ENCODE data around the gene GLTPD2. TPM values are rescaled to one million over a fixed set of nuclear protein-coding genes. Genes with fewer than 3 reads are reported as not detected.

GLTPD2 gene
- total and polyA plus RNA-seq, 2 donors (not counting 3 experiments of a cell fraction or from before 2014, with no cell fraction given), result not detected

DNA sequence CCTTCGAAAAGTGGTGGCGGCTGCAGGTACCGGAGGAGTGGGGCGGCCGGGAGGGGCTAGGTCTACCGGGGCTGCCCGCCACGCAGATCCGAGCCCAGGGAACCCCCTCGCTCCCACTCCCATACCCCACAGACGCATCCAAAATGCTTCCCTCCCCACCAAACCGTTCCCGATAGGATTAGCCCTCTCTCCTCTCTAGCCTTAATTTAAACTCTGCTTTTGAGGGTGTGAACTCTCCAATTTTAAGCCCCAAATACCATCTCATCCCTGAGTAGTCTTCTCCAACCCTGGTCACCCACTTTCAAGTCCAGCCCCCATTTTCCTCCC is 48.8 kb upstream of the GLTPD2 start:
- Histone ChIP-seq H3K27ac (ENCODE audit: insufficient read depth, low read depth, low read length) (no peak overlapping the region), H4K20me1 (replicated peaks; ENCODE audit: control insufficient read depth, extremely low read depth, insufficient read depth, low read length) (no peaks in the 10 kb centered on the region), H3K9me1 (replicated peaks; ENCODE audit: control insufficient read depth, extremely low read depth, insufficient read depth, low read length) (no peaks in the 10 kb centered on the region), H3K36me3 (ENCODE audit: control insufficient read depth in 2 of 2, extremely low read depth in 1 of 2, insufficient read depth in 2 of 2, low read length in 2 of 2) (no peaks in the 10 kb centered on the region), H3K79me2 (ENCODE audit: control insufficient read depth, insufficient read depth, low read length) (no peaks in the 10 kb centered on the region), H3K4me1 (ENCODE audit: control insufficient read depth, extremely low read depth, insufficient read depth, low read length) (peaks cover 13% of the 10 kb centered on the region), H3K4me3 (replicated peaks in 1 of 3; ENCODE audit: insufficient read depth in 1 of 3, low read depth in 1 of 3, low read length in 3 of 3) (peak overlapping the region; percentile 31 to 53 (median 47)), H3K27me3 (ENCODE audit: control insufficient read depth in 2 of 2, insufficient read depth in 2 of 2, low read length in 2 of 2) (peaks cover 9 to 11% of the 10 kb centered on the region in 2 experiments), H3K4me2 (ENCODE audit: insufficient read depth, low read length) (peak overlapping the region; percentile 66), H3K9ac (replicated peaks; ENCODE audit: extremely low read depth, insufficient read depth, low read length) (no peak overlapping the region), H2AFZ (ENCODE audit: low read depth, low read length) (peak overlapping the region; percentile 71), H3K9me3 (replicated peaks; ENCODE audit: control insufficient read depth, insufficient read depth, low read length) (no peaks in the 10 kb centered on the region)
- intact Hi-C loops (cut with micrococcal nuclease), result no loop called here
- DNase-seq (ENCODE audit: low read depth, low spot score), result no peak
- dilution Hi-C loops (cut with MboI; ENCODE audit: extremely low pct_ligation_motif_present, low sequenced_read_pairs), result no loop called here
- ChIA-PET POLR2A (no interaction called here), CTCF (no interaction called here)
- FAIRE-seq, result no peak
- no TSS peak for BruUV-seq (replicated peaks)
- no peak for TF ChIP-seq GATA2 (IDR thresholded peaks at IDR 0.05; ENCODE audit: insufficient read depth, insufficient read length, low read depth, low read length)
- TF ChIP-seq EZH2 (IDR thresholded peaks at IDR 0.05; ENCODE audit: borderline replicate concordance, low read depth, low read length, severe bottlenecking), result peak; percentile 11
- no peak for TF ChIP-seq JUN (IDR thresholded peaks at IDR 0.05; ENCODE audit: borderline replicate concordance, insufficient read depth, insufficient read length, low read depth)
- TF ChIP-seq, protein P1, sequence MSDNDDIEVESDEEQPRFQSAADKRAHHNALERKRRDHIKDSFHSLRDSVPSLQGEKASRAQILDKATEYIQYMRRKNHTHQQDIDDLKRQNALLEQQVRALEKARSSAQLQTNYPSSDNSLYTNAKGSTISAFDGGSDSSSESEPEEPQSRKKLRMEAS (IDR thresholded peaks at IDR 0.05; ENCODE audit: insufficient read depth, insufficient read length), result no peak
- TF ChIP-seq POLR2A (IDR thresholded peaks at IDR 0.05; ENCODE audit: low read depth, low read length), result no peak
- TF ChIP-seq MYC (IDR thresholded peaks at IDR 0.05; ENCODE audit: low read depth, low read length), result no peak
- TF ChIP-seq, protein P2, sequence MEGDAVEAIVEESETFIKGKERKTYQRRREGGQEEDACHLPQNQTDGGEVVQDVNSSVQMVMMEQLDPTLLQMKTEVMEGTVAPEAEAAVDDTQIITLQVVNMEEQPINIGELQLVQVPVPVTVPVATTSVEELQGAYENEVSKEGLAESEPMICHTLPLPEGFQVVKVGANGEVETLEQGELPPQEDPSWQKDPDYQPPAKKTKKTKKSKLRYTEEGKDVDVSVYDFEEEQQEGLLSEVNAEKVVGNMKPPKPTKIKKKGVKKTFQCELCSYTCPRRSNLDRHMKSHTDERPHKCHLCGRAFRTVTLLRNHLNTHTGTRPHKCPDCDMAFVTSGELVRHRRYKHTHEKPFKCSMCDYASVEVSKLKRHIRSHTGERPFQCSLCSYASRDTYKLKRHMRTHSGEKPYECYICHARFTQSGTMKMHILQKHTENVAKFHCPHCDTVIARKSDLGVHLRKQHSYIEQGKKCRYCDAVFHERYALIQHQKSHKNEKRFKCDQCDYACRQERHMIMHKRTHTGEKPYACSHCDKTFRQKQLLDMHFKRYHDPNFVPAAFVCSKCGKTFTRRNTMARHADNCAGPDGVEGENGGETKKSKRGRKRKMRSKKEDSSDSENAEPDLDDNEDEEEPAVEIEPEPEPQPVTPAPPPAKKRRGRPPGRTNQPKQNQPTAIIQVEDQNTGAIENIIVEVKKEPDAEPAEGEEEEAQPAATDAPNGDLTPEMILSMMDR (IDR thresholded peaks at IDR 0.05; ENCODE audit: extremely low read depth in 1 of 2, insufficient read depth in 1 of 2, low read depth in 1 of 2, low read length in 2 of 2), result no peak
- no peak for TF ChIP-seq POLR2AphosphoS5 (IDR thresholded peaks at IDR 0.05; ENCODE audit: insufficient read depth, low read depth, low read length)

Measured in endothelial cell of umbilical vein (primary cell).